Activated naive CD4-positive, alpha-beta T cell treated with anti-CD3 and anti-CD28 coated beads, Interleukin-2, amount 10 ng/mL, durations not matched to agents 7 days and 5 days (primary cell): ENCODE results near the gene TBC1D2.

Source experiments
- CTCF ChIA-PET: fragments of 350-600 bp; sonication (Branson Sonifier 250); formaldehyde crosslinking; loops from one replicate; lab custom pipeline; 2021; ENCODE audit warnings: antibody characterized with exemption; lab: Charles Lee
- DNase-seq: peaks from one replicate; pipeline ENCODE4 v3.0.0-alpha.2; 2020
- H3K27ac Mint-ChIP-seq: one replicate; pipeline ENCODE4 v1.8.0; 2021; ENCODE audit warnings: mild to moderate bottlenecking, moderate library complexity, mixed read lengths
- H3K27me3 Mint-ChIP-seq: one replicate; pipeline ENCODE4 v1.8.0; 2021; ENCODE audit warnings: mild to moderate bottlenecking, mixed read lengths
- H3K36me3 Mint-ChIP-seq: one replicate; pipeline ENCODE4 v1.8.0; 2021; ENCODE audit warnings: mixed read lengths
- H3K4me1 Mint-ChIP-seq: one replicate; pipeline ENCODE4 v1.8.0; 2021; ENCODE audit warnings: mixed read lengths
- H3K4me3 Mint-ChIP-seq: one replicate; pipeline ENCODE4 v1.8.0; 2021; ENCODE audit warnings: mild to moderate bottlenecking, moderate library complexity, mixed read lengths
- H3K9me3 Mint-ChIP-seq: one replicate; pipeline ENCODE4 v1.8.0; 2021; ENCODE audit warnings: mixed read lengths

The TBC1D2 gene

GRCh38 chr9:98191671-98192502 is 63.6 kb downstream of the TBC1D2 start:
- DNase-seq = peak; percentile 66
- CTCF ChIA-PET = interaction anchor here (1.5 to 3.8 kb wide), 4 partner anchors 13 to 94 kb away, joined by 3 to 14 read pairs (median 6); partner anchors contain the start of genes TBC1D2 and TRIM14
- no peaks in the 10 kb centered on the region for H3K9me3 Mint-ChIP-seq
- no peaks in the 10 kb centered on the region for H3K36me3 Mint-ChIP-seq
- peak overlapping the region; percentile 76 for H3K4me3 Mint-ChIP-seq
- peaks cover 15% of the 10 kb centered on the region for H3K27me3 Mint-ChIP-seq
- peaks cover 33% of the 10 kb centered on the region for H3K4me1 Mint-ChIP-seq
- peak overlapping the region; percentile 19 for H3K27ac Mint-ChIP-seq

GRCh38 chr9:98191181-98191608 is 64.3 kb downstream of the TBC1D2 start:
- Mint-ChIP-seq H3K27ac (no peak overlapping the region), H3K4me1 (peaks cover 33% of the 10 kb centered on the region)
- CTCF ChIA-PET = interaction anchor here (1.5 to 3.8 kb wide), 5 partner anchors 13 to 93 kb away, joined by 3 to 14 read pairs (median 6); partner anchors contain the start of genes TBC1D2 and TRIM14

GRCh38 chr9:98190757-98191105 is 64.7 kb downstream of the TBC1D2 start:
- Mint-ChIP-seq H3K4me3 (peak overlapping the region; percentile 76), H3K27me3 (peaks cover 15% of the 10 kb centered on the region), H3K4me1 (peaks cover 33% of the 10 kb centered on the region), H3K27ac (no peak overlapping the region), H3K36me3 (no peaks in the 10 kb centered on the region), H3K9me3 (no peaks in the 10 kb centered on the region)
- no peak for DNase-seq
- CTCF ChIA-PET = interaction anchor here (1.5 to 3.8 kb wide), 4 partner anchors 13 to 72 kb away, joined by 3 to 14 read pairs (median 6); partner anchors contain the start of genes TBC1D2 and TRIM14

More at GRCh38 chr9:98191181-98191608, 64.3 kb downstream of the TBC1D2 start:
- Mint-ChIP-seq H3K27me3 (peaks cover 15% of the 10 kb centered on the region), H3K4me3 (peak overlapping the region; percentile 76), H3K9me3 (no peaks in the 10 kb centered on the region), H3K36me3 (no peaks in the 10 kb centered on the region)
- no peak for DNase-seq

- H3K27me3 Mint-ChIP-seq = peaks cover 8% of the 10 kb centered on the region
- H3K9me3 Mint-ChIP-seq = no peaks in the 10 kb centered on the region
- CTCF ChIA-PET = interaction anchor here (1.5 to 3.8 kb wide), 2 partner anchors 16 to 116 kb away, joined by 4 to 14 read pairs; no protein-coding TSS in a partner anchor
- DNase-seq = no peak
- no peak overlapping the region for H3K4me3 Mint-ChIP-seq
- no peaks in the 10 kb centered on the region for H3K36me3 Mint-ChIP-seq
- H3K4me1 Mint-ChIP-seq = peaks cover 34% of the 10 kb centered on the region
- H3K27ac Mint-ChIP-seq = no peak overlapping the region
These were observed 66.0 kb downstream of the TBC1D2 start for GRCh38 chr9:98189412-98189811.

- CTCF ChIA-PET = no interaction called here
- Mint-ChIP-seq H3K4me1 (peaks cover 26% of the 10 kb centered on the region), H3K36me3 (no peaks in the 10 kb centered on the region), H3K27ac (no peak overlapping the region), H3K4me3 (no peak overlapping the region), H3K9me3 (no peaks in the 10 kb centered on the region), H3K27me3 (peaks cover 8% of the 10 kb centered on the region)
- no peak for DNase-seq
These were observed 67.5 kb downstream of the TBC1D2 start for GRCh38 chr9:98187926-98188325.

- Mint-ChIP-seq H3K27ac (no peak overlapping the region), H3K36me3 (no peaks in the 10 kb centered on the region), H3K4me1 (peaks cover 24% of the 10 kb centered on the region), H3K4me3 (no peak overlapping the region), H3K9me3 (no peaks in the 10 kb centered on the region), H3K27me3 (peaks cover 5% of the 10 kb centered on the region)
- CTCF ChIA-PET = no interaction called here
- no peak for DNase-seq
These were observed 69.2 kb downstream of the TBC1D2 start for GRCh38 chr9:98186236-98186635.

- no peaks in the 10 kb centered on the region for H3K9me3 Mint-ChIP-seq
- H3K27ac Mint-ChIP-seq = no peak overlapping the region
- peaks cover 20% of the 10 kb centered on the region for H3K4me1 Mint-ChIP-seq
- CTCF ChIA-PET = no interaction called here
- no peaks in the 10 kb centered on the region for H3K27me3 Mint-ChIP-seq
- DNase-seq = no peak
- H3K4me3 Mint-ChIP-seq = no peak overlapping the region
- H3K36me3 Mint-ChIP-seq = no peaks in the 10 kb centered on the region
These were observed 69.8 kb downstream of the TBC1D2 start for GRCh38 chr9:98185611-98186171.

GRCh38 chr9:98185021-98185567 is 70.4 kb downstream of the TBC1D2 start:
- H3K4me3 Mint-ChIP-seq = no peak overlapping the region
- no peak for DNase-seq
- H3K27me3 Mint-ChIP-seq = no peaks in the 10 kb centered on the region
- no peak overlapping the region for H3K27ac Mint-ChIP-seq
- no peaks in the 10 kb centered on the region for H3K9me3 Mint-ChIP-seq
- peaks cover 22% of the 10 kb centered on the region for H3K4me1 Mint-ChIP-seq
- CTCF ChIA-PET = interaction anchor here (0.6 kb wide), 1 partner anchor 1502 kb away, joined by 3 read pairs; no protein-coding TSS in a partner anchor
- no peaks in the 10 kb centered on the region for H3K36me3 Mint-ChIP-seq

GRCh38 chr9:98184326-98184725 is 71.1 kb downstream of the TBC1D2 start:
- Mint-ChIP-seq H3K9me3 (no peaks in the 10 kb centered on the region), H3K27ac (no peak overlapping the region), H3K27me3 (no peaks in the 10 kb centered on the region), H3K4me3 (no peak overlapping the region), H3K4me1 (peaks cover 24% of the 10 kb centered on the region), H3K36me3 (no peaks in the 10 kb centered on the region)
- DNase-seq = no peak
- CTCF ChIA-PET = no interaction called here

GRCh38 chr9:98182889-98183599 is 72.4 kb downstream of the TBC1D2 start:
- peaks cover 17% of the 10 kb centered on the region for H3K4me1 Mint-ChIP-seq
- CTCF ChIA-PET = interaction anchor here (0.8 kb wide), 1 partner anchor 11 kb away, joined by 3 read pairs; no protein-coding TSS in a partner anchor
- no peaks in the 10 kb centered on the region for H3K27me3 Mint-ChIP-seq
- H3K4me3 Mint-ChIP-seq = no peak overlapping the region
- no peak for DNase-seq
- no peaks in the 10 kb centered on the region for H3K36me3 Mint-ChIP-seq
- no peak overlapping the region for H3K27ac Mint-ChIP-seq
- no peaks in the 10 kb centered on the region for H3K9me3 Mint-ChIP-seq

- CTCF ChIA-PET = interaction anchor here (0.7 to 0.8 kb wide), 2 partner anchors 11 to 14 kb away, joined by 3 read pairs; no protein-coding TSS in a partner anchor
- H3K9me3 Mint-ChIP-seq = no peaks in the 10 kb centered on the region
- peaks cover 15% of the 10 kb centered on the region for H3K4me1 Mint-ChIP-seq
- no peak overlapping the region for H3K27ac Mint-ChIP-seq
- no peak overlapping the region for H3K4me3 Mint-ChIP-seq
- H3K27me3 Mint-ChIP-seq = no peaks in the 10 kb centered on the region
- no peaks in the 10 kb centered on the region for H3K36me3 Mint-ChIP-seq
- no peak for DNase-seq
These were observed 73.2 kb downstream of the TBC1D2 start for GRCh38 chr9:98182069-98182820.

GRCh38 chr9:98181746-98182068 is 73.7 kb downstream of the TBC1D2 start:
- H3K36me3 Mint-ChIP-seq = no peaks in the 10 kb centered on the region
- H3K4me1 Mint-ChIP-seq = peaks cover 15% of the 10 kb centered on the region
- DNase-seq = no peak
- H3K27ac Mint-ChIP-seq = no peak overlapping the region
- H3K27me3 Mint-ChIP-seq = no peaks in the 10 kb centered on the region
- no peaks in the 10 kb centered on the region for H3K9me3 Mint-ChIP-seq
- CTCF ChIA-PET = interaction anchor here (0.7 kb wide), 1 partner anchor 13 kb away, joined by 3 read pairs; no protein-coding TSS in a partner anchor
- H3K4me3 Mint-ChIP-seq = no peak overlapping the region

GRCh38 chr9:98180996-98181395 is 74.5 kb downstream of the TBC1D2 start:
- peaks cover 15% of the 10 kb centered on the region for H3K4me1 Mint-ChIP-seq
- no peaks in the 10 kb centered on the region for H3K36me3 Mint-ChIP-seq
- no peak for DNase-seq
- H3K4me3 Mint-ChIP-seq = no peak overlapping the region
- no peak overlapping the region for H3K27ac Mint-ChIP-seq
- no peaks in the 10 kb centered on the region for H3K27me3 Mint-ChIP-seq
- H3K9me3 Mint-ChIP-seq = no peaks in the 10 kb centered on the region
- CTCF ChIA-PET = no interaction called here
